Natural killer cell (primary cell): ENCODE data around the gene GADL1. TPM values are rescaled to one million over a fixed set of nuclear protein-coding genes. Genes with fewer than 3 reads are reported as not detected.

Experiments
- ATAC-seq, 3 donors: fragments of 150-1000 bp in 2 of 3; fragments of 200-7000 bp in 1 of 3; cut with Tn5 transposase; 1 replicate in 1 of 3; 2 replicates in 2 of 3; pipeline ENCODE4 v1.10.0; 2021; ENCODE audit warnings: mild to moderate bottlenecking in 2 of 3, moderate library complexity in 2 of 3
- DNase-seq, 2 donors: peaks; one replicate each; pipeline versions ENCODE4 v3.0.0 to v3.0.0-alpha.2; 2013 to 2021; ENCODE audit warnings: mixed read lengths in 1 of 2
- H3K27ac ChIP-seq: one replicate; pipeline ENCODE4 v1.5.1; 2013; ENCODE audit warnings: mild to moderate bottlenecking, low read length
- H3K27me3 ChIP-seq: one replicate; pipeline ENCODE4 v1.6.1; 2013; ENCODE audit warnings: low read length; ENCODE audit not compliant: control insufficient read depth, insufficient read depth
- H3K36me3 ChIP-seq: one replicate; pipeline ENCODE4 v1.6.1; 2013; ENCODE audit warnings: low read length; ENCODE audit not compliant: control insufficient read depth, insufficient read depth
- H3K4me1 ChIP-seq: one replicate; pipeline ENCODE4 v1.6.1; 2013; ENCODE audit warnings: low read length; ENCODE audit not compliant: control insufficient read depth, insufficient read depth
- H3K4me3 ChIP-seq: one replicate; pipeline ENCODE4 v1.5.1; 2013; ENCODE audit warnings: low read length
- H3K9me3 ChIP-seq: one replicate; pipeline ENCODE4 v1.6.1; 2013; ENCODE audit warnings: low read length; ENCODE audit not compliant: control insufficient read depth, insufficient read depth
- H3K27ac Mint-ChIP-seq, 2 donors: one replicate each; pipeline ENCODE4 v1.8.0; 2022; ENCODE audit warnings: mild to moderate bottlenecking in 2 of 2, mixed read lengths in 2 of 2, moderate library complexity in 1 of 2
- H3K27me3 Mint-ChIP-seq, 2 donors: one replicate each; pipeline ENCODE4 v1.8.0; 2022; ENCODE audit warnings: low read depth in 2 of 2, mixed read lengths in 2 of 2
- H3K36me3 Mint-ChIP-seq: one replicate; pipeline ENCODE4 v1.8.0; 2022; ENCODE audit warnings: mixed read lengths
- H3K4me1 Mint-ChIP-seq, 2 donors: one replicate each; pipeline ENCODE4 v1.8.0; 2022; ENCODE audit warnings: mixed read lengths in 2 of 2
- H3K4me3 Mint-ChIP-seq: one replicate; pipeline ENCODE4 v1.8.0; 2022; ENCODE audit warnings: mild to moderate bottlenecking, moderate library complexity, mixed read lengths
- H3K9me3 Mint-ChIP-seq, 2 donors: one replicate each; pipeline ENCODE4 v1.8.0; 2022; ENCODE audit warnings: mixed read lengths in 2 of 2
- WGBS: methylation state at CpG from one replicate; pipeline ENCODE4 v1.1.7; 2013; ENCODE audit warnings: missing lambda C conversion rate; ENCODE audit not compliant: insufficient coverage; 5-methylcytosine and 5-hydroxymethylcytosine counted together
- intact Hi-C: fragments of 100-400 bp; cut with micrococcal nuclease; formaldehyde crosslinking; loops from one replicate; pipeline ENCODE4 v1.14.2; 2022
- total RNA-seq, 4 donors: library from RNA; stranded (reverse); fragments of 120-200 nt in 1 of 4; gene quantifications; one replicate each; pipeline versions ENCODE4 v1.2.3 to v1.2.4, GENCODE V29; 2013 to 2022
- TF ChIP-seq, protein P1 (sequence below): fragments of 200-600 bp; IDR thresholded peaks from one replicate; pipeline ENCODE4 v1.8.0; 2022; ENCODE audit warnings: antibody characterized with exemption

GADL1 gene
- total RNA-seq, 3 donors from 2014 or later (not counting 1 experiment from before 2014, with no cell fraction given): not detected

DNA sequence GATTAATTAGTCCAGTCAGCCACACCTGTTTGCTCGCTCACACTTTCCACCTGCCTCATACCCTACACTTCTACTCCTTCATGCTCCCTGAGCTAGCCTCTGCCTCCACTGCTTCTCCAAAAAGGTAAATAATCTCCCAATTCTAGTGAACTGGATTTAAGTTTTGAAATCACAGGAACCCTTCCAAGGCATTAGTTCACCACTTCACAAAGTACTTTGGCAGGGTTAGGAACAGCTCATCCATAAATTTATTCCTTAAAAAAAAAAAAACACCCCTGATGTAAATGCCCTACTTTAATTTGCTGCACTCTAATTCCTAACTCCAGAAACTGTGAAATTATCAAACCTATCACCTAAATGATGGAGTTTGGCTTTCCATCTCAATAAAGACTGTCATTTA lies 58.3 kb downstream of the GADL1 start:
- Histone ChIP-seq H3K27ac (no peak overlapping the region), H3K27me3 (peaks cover 2% of the 10 kb centered on the region), H3K36me3 (no peaks in the 10 kb centered on the region), H3K9me3 (no peaks in the 10 kb centered on the region), H3K4me1 (no peaks in the 10 kb centered on the region), H3K4me3 (no peak overlapping the region)
- TF ChIP-seq, protein P1, sequence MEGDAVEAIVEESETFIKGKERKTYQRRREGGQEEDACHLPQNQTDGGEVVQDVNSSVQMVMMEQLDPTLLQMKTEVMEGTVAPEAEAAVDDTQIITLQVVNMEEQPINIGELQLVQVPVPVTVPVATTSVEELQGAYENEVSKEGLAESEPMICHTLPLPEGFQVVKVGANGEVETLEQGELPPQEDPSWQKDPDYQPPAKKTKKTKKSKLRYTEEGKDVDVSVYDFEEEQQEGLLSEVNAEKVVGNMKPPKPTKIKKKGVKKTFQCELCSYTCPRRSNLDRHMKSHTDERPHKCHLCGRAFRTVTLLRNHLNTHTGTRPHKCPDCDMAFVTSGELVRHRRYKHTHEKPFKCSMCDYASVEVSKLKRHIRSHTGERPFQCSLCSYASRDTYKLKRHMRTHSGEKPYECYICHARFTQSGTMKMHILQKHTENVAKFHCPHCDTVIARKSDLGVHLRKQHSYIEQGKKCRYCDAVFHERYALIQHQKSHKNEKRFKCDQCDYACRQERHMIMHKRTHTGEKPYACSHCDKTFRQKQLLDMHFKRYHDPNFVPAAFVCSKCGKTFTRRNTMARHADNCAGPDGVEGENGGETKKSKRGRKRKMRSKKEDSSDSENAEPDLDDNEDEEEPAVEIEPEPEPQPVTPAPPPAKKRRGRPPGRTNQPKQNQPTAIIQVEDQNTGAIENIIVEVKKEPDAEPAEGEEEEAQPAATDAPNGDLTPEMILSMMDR: no peak
- Mint-ChIP-seq H3K4me3 (no peak overlapping the region), H3K27ac (no peak overlapping the region), H3K9me3 (no peaks in the 10 kb centered on the region), H3K27me3 (peaks cover 4 to 10% of the 10 kb centered on the region in 2 donors), H3K36me3 (no peaks in the 10 kb centered on the region), H3K4me1 (no peaks in the 10 kb centered on the region)
- DNase-seq (no peak), ATAC-seq (no peak)
- 95% methylated on average over 1 of the region's 1 CpG for WGBS
- intact Hi-C loops: no loop called here

DNA sequence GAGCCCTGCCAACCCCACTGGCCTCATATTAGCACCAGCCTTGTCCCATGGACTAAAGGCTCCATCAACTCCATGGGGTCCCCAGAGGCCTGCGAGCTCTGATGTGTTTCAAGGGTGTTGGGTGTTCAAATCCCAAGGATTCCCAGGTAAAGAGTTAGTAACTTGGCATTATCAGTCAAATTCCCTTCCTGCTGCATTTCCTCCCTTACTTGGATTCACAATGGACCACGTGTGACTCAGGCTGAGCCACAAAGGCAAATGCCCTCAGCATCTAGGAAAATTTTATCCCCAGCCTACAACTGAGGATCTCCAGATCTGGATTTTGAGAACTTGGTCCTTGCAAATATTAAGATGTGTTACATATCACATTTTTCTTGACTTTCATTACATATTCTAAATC lies 58.8 kb downstream of the GADL1 start:
- Mint-ChIP-seq H3K36me3 (no peaks in the 10 kb centered on the region), H3K4me1 (no peaks in the 10 kb centered on the region), H3K4me3 (no peak overlapping the region), H3K27ac (no peak overlapping the region), H3K9me3 (no peaks in the 10 kb centered on the region), H3K27me3 (peaks cover 4 to 15% of the 10 kb centered on the region in 2 donors)
- DNase-seq (no peak), ATAC-seq (no peak)
- H3K4me1 ChIP-seq: no peaks in the 10 kb centered on the region
- peaks cover 2% of the 10 kb centered on the region for H3K27me3 ChIP-seq
- no peaks in the 10 kb centered on the region for H3K36me3 ChIP-seq
- H3K4me3 ChIP-seq: no peak overlapping the region
- intact Hi-C loops: no loop called here
- no peak overlapping the region for H3K27ac ChIP-seq
- no peaks in the 10 kb centered on the region for H3K9me3 ChIP-seq
- 94% methylated on average over 2 of the region's 2 CpGs for WGBS
- TF ChIP-seq, protein P1: no peak

DNA sequence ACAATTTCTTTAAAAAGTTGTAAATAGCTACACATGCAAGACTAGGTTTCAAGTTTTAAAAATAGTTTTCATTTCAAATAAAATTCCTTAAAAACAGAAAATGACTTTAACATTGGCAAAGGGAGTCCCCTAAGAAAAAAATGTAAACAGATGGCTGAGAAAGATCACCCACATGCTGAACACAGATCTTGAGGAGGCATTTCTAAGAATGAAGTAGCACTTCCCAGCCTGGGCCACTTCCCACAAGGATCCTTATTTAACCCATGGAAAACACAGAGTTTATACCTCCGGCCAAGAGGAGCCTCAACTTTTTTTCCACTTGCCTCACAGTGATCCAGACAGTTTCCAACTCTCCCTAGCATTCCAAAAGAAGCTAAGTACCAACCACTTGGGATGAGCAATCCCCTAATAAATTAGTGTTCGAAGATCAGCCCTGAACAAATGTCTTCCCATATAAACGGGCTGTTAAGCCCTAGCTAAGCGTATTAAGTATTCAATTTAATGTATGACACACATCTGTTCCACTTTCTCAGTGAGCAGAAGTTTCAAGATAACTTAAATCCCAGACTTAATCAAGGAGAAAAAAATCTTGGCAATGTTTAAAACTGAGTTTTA lies 61.4 kb downstream of the GADL1 start:
- Mint-ChIP-seq H3K9me3 (no peaks in the 10 kb centered on the region), H3K27me3 (peaks cover 8 to 23% of the 10 kb centered on the region in 2 donors), H3K4me1 (no peaks in the 10 kb centered on the region), H3K27ac (no peak overlapping the region), H3K4me3 (no peak overlapping the region), H3K36me3 (no peaks in the 10 kb centered on the region)
- DNase-seq (no peak), ATAC-seq (no peak)
- Histone ChIP-seq H3K36me3 (no peaks in the 10 kb centered on the region), H3K4me3 (no peak overlapping the region), H3K27me3 (no peaks in the 10 kb centered on the region), H3K9me3 (no peaks in the 10 kb centered on the region), H3K27ac (no peak overlapping the region), H3K4me1 (no peaks in the 10 kb centered on the region)
- WGBS: 82% methylated on average over 3 of the region's 4 CpGs
- TF ChIP-seq, protein P1: no peak
- intact Hi-C loops: no loop called here

DNA sequence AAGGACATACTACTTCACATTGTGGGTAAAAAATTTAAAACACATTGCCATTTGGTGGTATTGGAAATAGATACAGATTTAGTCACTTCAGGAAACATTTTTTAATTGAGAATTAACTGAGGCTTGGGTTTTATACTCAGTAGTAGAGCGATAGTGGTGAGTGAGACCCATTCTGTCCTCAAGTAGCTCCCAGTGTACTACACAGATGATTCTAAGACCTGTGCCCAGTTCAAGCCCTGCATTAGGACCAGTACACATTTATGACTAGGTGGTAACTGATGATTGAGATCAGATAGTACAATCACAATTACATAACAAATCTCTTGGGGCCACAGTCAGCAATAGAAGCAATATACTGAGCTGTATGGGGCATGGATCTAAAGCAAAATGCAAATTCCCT lies 67.4 kb downstream of the GADL1 start:
- Mint-ChIP-seq H3K36me3 (no peaks in the 10 kb centered on the region), H3K27me3 (peaks cover 6 to 44% of the 10 kb centered on the region in 2 donors), H3K4me3 (no peak overlapping the region), H3K9me3 (no peaks in the 10 kb centered on the region), H3K27ac (no peak overlapping the region), H3K4me1 (no peaks in the 10 kb centered on the region)
- DNase-seq (no peak), ATAC-seq (no peak)
- no peaks in the 10 kb centered on the region for H3K4me1 ChIP-seq
- H3K27me3 ChIP-seq: no peaks in the 10 kb centered on the region
- H3K9me3 ChIP-seq: no peaks in the 10 kb centered on the region
- no peak overlapping the region for H3K27ac ChIP-seq
- 80% methylated on average over 1 of the region's 1 CpG for WGBS
- H3K36me3 ChIP-seq: no peaks in the 10 kb centered on the region
- no peak overlapping the region for H3K4me3 ChIP-seq
- intact Hi-C loops: no loop called here
- TF ChIP-seq, protein P1: no peak
